ENCODE results near the gene SIPA1L3.

Gene SIPA1L3

DNA sequence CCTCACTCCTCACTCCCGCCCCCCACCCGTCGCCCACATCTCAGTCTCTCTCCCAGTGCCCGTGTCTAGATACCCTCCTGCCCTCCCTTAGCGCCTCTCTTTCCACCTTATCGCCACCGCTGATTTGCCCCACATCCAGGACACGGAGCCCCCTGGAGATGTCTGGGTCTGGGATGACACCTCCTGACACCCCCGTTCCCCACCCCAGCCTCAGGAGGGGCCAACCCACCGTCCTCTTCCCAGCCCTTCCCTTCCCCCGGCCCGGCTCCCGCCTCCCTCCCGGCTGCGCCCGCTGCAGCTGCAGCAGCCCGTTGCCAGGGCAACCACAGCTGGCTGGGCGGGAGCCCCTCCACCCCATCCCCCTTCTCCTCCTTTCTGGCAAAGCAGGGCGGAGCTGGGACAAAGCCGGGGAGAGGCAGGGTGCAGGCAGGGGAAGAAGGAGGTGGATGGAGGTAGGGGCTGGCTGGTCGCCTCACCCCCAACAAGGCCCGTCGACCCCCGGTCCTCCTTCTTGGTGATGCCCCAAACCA, 303.5 kb downstream of the SIPA1L3 start:
- peak overlapping the region in 3 of 7 experiments; percentile 16 to 50 (median 32) for H3K4me3 ChIP-seq (ENCODE audit: control insufficient read depth in 1 of 7, extremely low read depth in 1 of 7, insufficient read depth in 4 of 7, low read depth in 2 of 7, low read length in 6 of 7)
- ChIA-PET CTCF (no interaction called here), POLR2A (no interaction called here)
- DNase-seq: no peak
- no peaks in the 10 kb centered on the region for H3K9me3 ChIP-seq (ENCODE audit: control extremely low read depth in 1 of 5, control insufficient read depth in 4 of 5, insufficient read depth in 2 of 5, low read depth in 1 of 5, low read length in 4 of 5)
- H3K36me3 ChIP-seq (ENCODE audit: control insufficient read depth in 4 of 4, insufficient read depth in 4 of 4, low read length in 3 of 4): peaks cover 0 to 19% (median 3%) of the 10 kb centered on the region in 4 experiments
- H3K27ac ChIP-seq (ENCODE audit: insufficient read depth in 1 of 2, low read depth in 1 of 2, low read length in 2 of 2, poor library complexity in 1 of 2, severe bottlenecking in 2 of 2): no peak overlapping the region
- peaks cover 0 to 50% (median 13%) of the 10 kb centered on the region in 5 experiments for H3K27me3 ChIP-seq (replicated peaks in 2 of 5; ENCODE audit: control insufficient read depth in 4 of 5, insufficient read depth in 5 of 5, low read length in 4 of 5)
- 3% methylated on average over 6 of the region's 24 CpGs for WGBS (ENCODE audit: insufficient coverage)
- peaks cover 0 to 53% (median 36%) of the 10 kb centered on the region in 4 experiments for H3K4me1 ChIP-seq (ENCODE audit: control extremely low read depth in 1 of 4, control insufficient read depth in 4 of 4, insufficient read depth in 4 of 4, low read length in 3 of 4)

DNA sequence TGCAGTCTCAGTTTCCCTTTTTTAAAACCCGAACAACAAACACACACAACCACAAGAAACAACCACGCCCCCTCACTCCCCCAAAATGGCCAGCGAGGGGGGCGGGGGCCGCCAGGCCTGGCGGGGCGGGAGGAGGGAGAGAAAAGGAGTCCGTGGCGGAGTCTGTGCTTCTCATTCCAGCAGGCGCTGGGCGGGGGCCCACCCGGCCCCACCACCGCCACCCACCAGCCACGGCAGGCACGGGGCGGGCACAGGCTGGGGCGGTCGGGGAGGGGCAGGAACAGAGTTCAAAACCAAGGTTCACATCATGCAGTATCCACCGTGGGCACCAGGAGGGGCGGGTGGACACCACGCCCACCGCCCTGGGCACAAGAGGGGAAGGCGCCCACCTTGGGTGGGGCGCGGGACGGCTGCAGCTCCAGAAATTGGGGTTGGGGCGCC, 304.2 kb downstream of the SIPA1L3 start:
- no peaks in the 10 kb centered on the region for H3K9me3 ChIP-seq (ENCODE audit: control extremely low read depth in 1 of 5, control insufficient read depth in 4 of 5, insufficient read depth in 2 of 5, low read depth in 1 of 5, low read length in 4 of 5)
- H3K27me3 ChIP-seq (replicated peaks in 2 of 5; ENCODE audit: control insufficient read depth in 4 of 5, insufficient read depth in 5 of 5, low read length in 4 of 5): peaks cover 0 to 52% (median 13%) of the 10 kb centered on the region in 5 experiments
- ChIA-PET POLR2A (no interaction called here), CTCF (no interaction called here)
- WGBS (ENCODE audit: insufficient coverage): 1% methylated on average over 14 of the region's 27 CpGs
- peaks cover 0 to 13% (median 2%) of the 10 kb centered on the region in 4 experiments for H3K36me3 ChIP-seq (ENCODE audit: control insufficient read depth in 4 of 4, insufficient read depth in 4 of 4, low read length in 3 of 4)
- H3K4me1 ChIP-seq (ENCODE audit: control extremely low read depth in 1 of 4, control insufficient read depth in 4 of 4, insufficient read depth in 4 of 4, low read length in 3 of 4): peaks cover 0 to 53% (median 36%) of the 10 kb centered on the region in 4 experiments
- DNase-seq: peak; percentile 42 to 73 (median 66)
- H3K27ac ChIP-seq (ENCODE audit: insufficient read depth in 1 of 2, low read depth in 1 of 2, low read length in 2 of 2, poor library complexity in 1 of 2, severe bottlenecking in 2 of 2): no peak overlapping the region
- H3K4me3 ChIP-seq (ENCODE audit: control insufficient read depth in 1 of 7, extremely low read depth in 1 of 7, insufficient read depth in 4 of 7, low read depth in 2 of 7, low read length in 6 of 7): peak overlapping the region in 2 of 7 experiments; percentile 4 to 50

DNA sequence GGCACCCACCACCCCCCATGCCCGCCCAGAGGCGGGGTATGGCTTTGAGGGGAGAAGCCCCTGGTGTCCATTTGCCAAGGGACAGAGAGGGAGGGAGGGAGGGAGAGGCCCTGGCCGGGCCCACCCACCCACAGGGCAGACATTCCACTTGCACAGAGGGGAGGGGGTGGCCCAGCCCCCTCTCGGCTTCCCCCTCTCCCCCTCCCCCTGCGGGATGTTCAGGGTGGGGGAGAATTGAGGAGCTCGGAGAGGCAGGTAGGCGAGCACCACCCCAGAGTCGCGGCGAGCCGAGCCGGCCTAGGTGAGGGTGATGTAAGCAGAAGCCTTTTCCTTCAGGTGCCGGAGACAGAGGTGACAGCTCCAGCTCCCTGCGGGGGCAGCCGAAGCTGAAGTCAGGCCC, 304.8 kb downstream of the SIPA1L3 start:
- no peak overlapping the region for H3K27ac ChIP-seq (ENCODE audit: insufficient read depth in 1 of 2, low read depth in 1 of 2, low read length in 2 of 2, poor library complexity in 1 of 2, severe bottlenecking in 2 of 2)
- H3K4me3 ChIP-seq (ENCODE audit: control insufficient read depth in 1 of 7, extremely low read depth in 1 of 7, insufficient read depth in 4 of 7, low read depth in 2 of 7, low read length in 6 of 7): peak overlapping the region in 1 of 7 experiments; percentile 4
- ChIA-PET POLR2A (no interaction called here), CTCF (no interaction called here)
- no peaks in the 10 kb centered on the region for H3K9me3 ChIP-seq (ENCODE audit: control extremely low read depth in 1 of 5, control insufficient read depth in 4 of 5, insufficient read depth in 2 of 5, low read depth in 1 of 5, low read length in 4 of 5)
- no peak for DNase-seq
- peaks cover 0 to 7% (median 0%) of the 10 kb centered on the region in 4 experiments for H3K36me3 ChIP-seq (ENCODE audit: control insufficient read depth in 4 of 4, insufficient read depth in 4 of 4, low read length in 3 of 4)
- 0% methylated on average over 2 of the region's 15 CpGs for WGBS (ENCODE audit: insufficient coverage)
- H3K27me3 ChIP-seq (replicated peaks in 2 of 5; ENCODE audit: control insufficient read depth in 4 of 5, insufficient read depth in 5 of 5, low read length in 4 of 5): peaks cover 0 to 58% (median 13%) of the 10 kb centered on the region in 5 experiments
- H3K4me1 ChIP-seq (ENCODE audit: control extremely low read depth in 1 of 4, control insufficient read depth in 4 of 4, insufficient read depth in 4 of 4, low read length in 3 of 4): peaks cover 0 to 55% (median 36%) of the 10 kb centered on the region in 4 experiments

DNA sequence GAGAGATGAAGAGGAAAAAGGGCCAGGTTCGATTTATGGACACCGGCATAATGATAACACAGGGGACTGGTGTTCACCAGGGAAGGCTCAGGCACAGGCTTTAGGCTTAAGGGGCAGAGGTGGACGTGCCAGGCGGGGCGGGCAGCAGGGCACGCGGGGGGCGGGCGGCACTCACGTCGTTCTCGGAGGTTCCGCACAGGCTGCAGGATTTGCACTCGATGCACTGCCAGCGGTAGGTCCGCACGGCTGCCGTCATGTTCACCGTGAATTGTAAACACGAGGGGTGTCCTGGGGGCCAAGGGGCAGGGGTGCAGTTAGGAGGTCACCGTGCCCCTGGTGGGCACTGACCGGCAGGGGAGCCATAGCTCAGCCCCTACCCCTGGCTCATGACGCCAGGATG, 306.5 kb downstream of the SIPA1L3 start:
- WGBS (ENCODE audit: insufficient coverage): 92% methylated on average over 23 of the region's 23 CpGs
- Histone ChIP-seq H3K36me3 (ENCODE audit: control insufficient read depth in 4 of 4, insufficient read depth in 4 of 4, low read length in 3 of 4) (peaks cover 0 to under 1% (median 0%) of the 10 kb centered on the region in 4 experiments), H3K4me3 (ENCODE audit: control insufficient read depth in 1 of 7, extremely low read depth in 1 of 7, insufficient read depth in 4 of 7, low read depth in 2 of 7, low read length in 6 of 7) (no peak overlapping the region), H3K9me3 (ENCODE audit: control extremely low read depth in 1 of 5, control insufficient read depth in 4 of 5, insufficient read depth in 2 of 5, low read depth in 1 of 5, low read length in 4 of 5) (no peaks in the 10 kb centered on the region), H3K27me3 (replicated peaks in 2 of 5; ENCODE audit: control insufficient read depth in 4 of 5, insufficient read depth in 5 of 5, low read length in 4 of 5) (peaks cover 0 to 60% (median 13%) of the 10 kb centered on the region in 5 experiments), H3K27ac (ENCODE audit: insufficient read depth in 1 of 2, low read depth in 1 of 2, low read length in 2 of 2, poor library complexity in 1 of 2, severe bottlenecking in 2 of 2) (no peak overlapping the region), H3K4me1 (ENCODE audit: control extremely low read depth in 1 of 4, control insufficient read depth in 4 of 4, insufficient read depth in 4 of 4, low read length in 3 of 4) (peaks cover 0 to 58% (median 36%) of the 10 kb centered on the region in 4 experiments)
- DNase-seq: no peak
- ChIA-PET POLR2A (no interaction called here), CTCF (interaction anchor here (1.2 kb wide), 1 partner anchor 12 kb away, joined by 5 read pairs; no protein-coding TSS in a partner anchor)

DNA sequence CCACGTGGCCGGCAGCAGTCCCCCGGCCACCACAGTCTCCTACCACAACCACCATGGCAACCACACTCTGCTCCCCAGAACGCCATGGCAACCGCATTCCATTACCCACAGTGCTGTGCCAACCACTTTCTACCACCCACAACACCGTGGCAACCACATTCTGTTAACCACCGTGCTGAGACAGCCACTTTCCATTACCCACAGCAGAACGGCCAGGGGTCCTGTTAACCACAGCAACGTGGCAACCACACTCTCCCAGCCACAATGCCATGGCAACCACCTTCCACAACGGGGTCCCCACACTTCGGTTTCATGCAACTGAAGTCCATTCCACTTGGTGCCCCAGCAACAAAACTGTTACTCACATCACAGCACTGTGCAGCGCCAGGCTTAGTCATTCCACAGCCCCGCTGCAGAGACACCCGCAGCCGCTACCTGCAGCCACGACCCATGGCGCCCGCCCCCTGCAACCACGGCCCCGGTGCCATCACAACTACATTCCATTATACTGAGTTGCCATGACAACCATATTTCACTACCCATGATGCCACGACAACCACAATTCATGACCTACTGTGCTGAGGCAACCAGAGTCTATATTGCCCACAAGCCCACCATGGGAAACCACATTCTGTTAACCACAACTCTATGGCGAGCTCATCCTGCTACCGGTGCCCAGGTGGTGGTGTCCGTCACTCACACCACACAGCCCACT, 307.1 kb downstream of the SIPA1L3 start:
- peak; percentile 96 to 99 (median 99) for DNase-seq
- Histone ChIP-seq H3K4me1 (ENCODE audit: control extremely low read depth in 1 of 4, control insufficient read depth in 4 of 4, insufficient read depth in 4 of 4, low read length in 3 of 4) (peaks cover 0 to 57% (median 35%) of the 10 kb centered on the region in 4 experiments), H3K27ac (ENCODE audit: insufficient read depth in 1 of 2, low read depth in 1 of 2, low read length in 2 of 2, poor library complexity in 1 of 2, severe bottlenecking in 2 of 2) (no peak overlapping the region), H3K4me3 (ENCODE audit: control insufficient read depth in 1 of 7, extremely low read depth in 1 of 7, insufficient read depth in 4 of 7, low read depth in 2 of 7, low read length in 6 of 7) (no peak overlapping the region), H3K9me3 (ENCODE audit: control extremely low read depth in 1 of 5, control insufficient read depth in 4 of 5, insufficient read depth in 2 of 5, low read depth in 1 of 5, low read length in 4 of 5) (no peaks in the 10 kb centered on the region), H3K36me3 (ENCODE audit: control insufficient read depth in 4 of 4, insufficient read depth in 4 of 4, low read length in 3 of 4) (no peaks in the 10 kb centered on the region), H3K27me3 (replicated peaks in 2 of 5; ENCODE audit: control insufficient read depth in 4 of 5, insufficient read depth in 5 of 5, low read length in 4 of 5) (peaks cover 0 to 54% (median 13%) of the 10 kb centered on the region in 5 experiments)
- CTCF ChIA-PET: interaction anchor here (1.9 kb wide), 1 partner anchor 11 kb away, joined by 8 read pairs; no protein-coding TSS in a partner anchor
- POLR2A ChIA-PET: no interaction called here
- 30% methylated on average over 19 of the region's 24 CpGs for WGBS (ENCODE audit: insufficient coverage)

DNA sequence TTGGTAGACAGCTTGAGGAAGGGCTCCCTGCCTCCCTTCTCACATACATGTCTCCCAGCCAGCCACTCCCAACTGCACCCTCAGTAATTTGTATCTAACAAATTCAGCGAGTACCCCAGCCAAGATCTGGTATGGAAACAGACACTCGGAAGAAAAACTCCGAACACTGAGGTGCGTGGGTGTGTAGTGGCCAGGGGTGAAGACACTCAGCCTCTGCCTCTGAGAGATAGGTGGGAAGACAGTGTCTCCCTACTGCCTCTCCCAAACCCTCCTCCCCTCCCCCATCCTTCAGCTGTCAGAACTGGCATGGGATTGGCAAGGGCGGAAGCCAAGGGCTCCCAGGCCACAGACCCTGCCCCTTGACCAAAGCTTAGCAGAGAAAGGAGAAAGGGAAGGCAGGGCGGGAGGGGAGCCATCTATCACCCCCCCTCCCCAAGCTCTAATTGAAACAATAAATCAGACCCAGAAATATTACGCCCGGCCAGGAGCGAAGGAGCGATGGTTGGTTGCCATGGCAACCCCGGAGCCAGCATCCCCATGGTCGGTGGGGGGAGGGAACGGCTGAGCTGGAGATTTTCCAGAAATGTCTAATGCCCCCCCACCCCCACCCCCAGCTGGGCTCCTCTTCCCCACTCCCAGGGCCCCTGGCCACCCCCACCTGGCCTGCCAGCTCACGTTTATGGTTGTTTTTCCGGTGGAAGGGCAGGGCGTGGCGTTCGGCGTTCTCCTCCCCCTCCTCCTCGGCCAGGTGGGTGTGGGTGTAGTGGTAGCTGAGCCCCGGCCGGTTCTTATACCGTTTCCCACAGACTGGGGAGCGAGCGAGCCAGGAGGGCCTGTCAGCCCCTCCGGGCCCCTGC, 310.0 kb downstream of the SIPA1L3 start:
- POLR2A ChIA-PET: no interaction called here
- Histone ChIP-seq H3K9me3 (ENCODE audit: control extremely low read depth in 1 of 5, control insufficient read depth in 4 of 5, insufficient read depth in 2 of 5, low read depth in 1 of 5, low read length in 4 of 5) (no peaks in the 10 kb centered on the region), H3K36me3 (ENCODE audit: control insufficient read depth in 4 of 4, insufficient read depth in 4 of 4, low read length in 3 of 4) (no peaks in the 10 kb centered on the region), H3K4me1 (ENCODE audit: control extremely low read depth in 1 of 4, control insufficient read depth in 4 of 4, insufficient read depth in 4 of 4, low read length in 3 of 4) (peaks cover 0 to 29% (median 12%) of the 10 kb centered on the region in 4 experiments), H3K27ac (ENCODE audit: insufficient read depth in 1 of 2, low read depth in 1 of 2, low read length in 2 of 2, poor library complexity in 1 of 2, severe bottlenecking in 2 of 2) (no peak overlapping the region), H3K4me3 (ENCODE audit: control insufficient read depth in 1 of 7, extremely low read depth in 1 of 7, insufficient read depth in 4 of 7, low read depth in 2 of 7, low read length in 6 of 7) (no peak overlapping the region), H3K27me3 (replicated peaks in 2 of 5; ENCODE audit: control insufficient read depth in 4 of 5, insufficient read depth in 5 of 5, low read length in 4 of 5) (peaks cover 0 to 40% (median 2%) of the 10 kb centered on the region in 5 experiments)
- no peak for DNase-seq
- 74% methylated on average over 15 of the region's 26 CpGs for WGBS (ENCODE audit: insufficient coverage)
- CTCF ChIA-PET: interaction anchor here (1.0 kb wide), 1 partner anchor 128 kb away, joined by 3 read pairs; no protein-coding TSS in a partner anchor

All from common myeloid progenitor, CD34-positive (primary cell).